HCT116 (cell line): ENCODE measurements around the gene COL15A1.

ENCODE experiments used
- CEBPB ChIP-seq: IDR thresholded peaks from 2 replicates; pipeline ENCODE4 v1.6.1; 2012; ENCODE audit warnings: low read depth
- POLR2A ChIP-seq: IDR thresholded peaks from 2 replicates; pipeline ENCODE4 v1.7.0; 2011; ENCODE audit warnings: borderline replicate concordance; ENCODE audit not compliant: insufficient read depth, insufficient read length; ENCODE audit errors: extremely low read depth
- POLR2AphosphoS5 ChIP-seq: IDR thresholded peaks from 2 replicates; pipeline ENCODE4 v1.6.1; 2011; ENCODE audit warnings: mild to moderate bottlenecking, low read depth, low read length, moderate library complexity

GRCh38 chr9:99087462-99087861 lies 143.8 kb downstream of the COL15A1 start:
- TF ChIP-seq POLR2A (no peak), CEBPB (no peak), POLR2AphosphoS5 (no peak)
